ENCODE data around the gene ZNF823. TPM values are rescaled to one million over a fixed set of nuclear protein-coding genes. Genes with fewer than 3 reads are reported as not detected.

The ZNF823 gene
- total RNA-seq, 1 donor from 2014 or later = 3.3 TPM

GRCh38 chr19:11693505-11694499 is 44.9 kb downstream of the ZNF823 start:
- DNase-seq = no peak
- intact Hi-C loops (cut with micrococcal nuclease) = no loop called here
- Histone ChIP-seq H3K27ac (replicated peaks) (no peak overlapping the region), H3K36me3 (no peaks in the 10 kb centered on the region), H3K4me1 (peaks cover 21% of the 10 kb centered on the region), H3K9me3 (replicated peaks) (no peaks in the 10 kb centered on the region), H3K4me3 (peak overlapping the region; percentile 79), H3K27me3 (ENCODE audit: low read depth) (no peaks in the 10 kb centered on the region)
- no peak for TF ChIP-seq CTCF (IDR thresholded peaks at IDR 0.05; ENCODE audit: borderline replicate concordance)

- H3K4me1 ChIP-seq = peaks cover 21% of the 10 kb centered on the region
- H3K27ac ChIP-seq (replicated peaks) = no peak overlapping the region
- no peak for DNase-seq
- no peak for TF ChIP-seq CTCF (IDR thresholded peaks at IDR 0.05; ENCODE audit: borderline replicate concordance)
- H3K9me3 ChIP-seq (replicated peaks) = no peaks in the 10 kb centered on the region
- intact Hi-C loops (cut with micrococcal nuclease) = no loop called here
- no peak overlapping the region for H3K4me3 ChIP-seq
- H3K36me3 ChIP-seq = no peaks in the 10 kb centered on the region
- H3K27me3 ChIP-seq (ENCODE audit: low read depth) = no peaks in the 10 kb centered on the region
Measured at GRCh38 chr19:11692127-11692790, 46.5 kb downstream of the ZNF823 start.

- Histone ChIP-seq H3K4me1 (no peaks in the 10 kb centered on the region), H3K27me3 (ENCODE audit: low read depth) (no peaks in the 10 kb centered on the region), H3K36me3 (peaks cover 35% of the 10 kb centered on the region), H3K27ac (replicated peaks) (no peak overlapping the region), H3K4me3 (no peak overlapping the region), H3K9me3 (replicated peaks) (peaks cover 51% of the 10 kb centered on the region)
- intact Hi-C loops (cut with micrococcal nuclease) = no loop called here
- no peak for DNase-seq
- no peak for TF ChIP-seq CTCF (IDR thresholded peaks at IDR 0.05; ENCODE audit: borderline replicate concordance)
Measured at GRCh38 chr19:11685676-11686650, 52.8 kb downstream of the ZNF823 start.

- peaks cover 60% of the 10 kb centered on the region for H3K9me3 ChIP-seq (replicated peaks)
Measured at GRCh38 chr19:11684987-11685675, 53.6 kb downstream of the ZNF823 start.

More at GRCh38 chr19:11684987-11685675, 53.6 kb downstream of the ZNF823 start:
- H3K4me3 ChIP-seq = no peak overlapping the region
- DNase-seq = no peak
- H3K36me3 ChIP-seq = peaks cover 43% of the 10 kb centered on the region
- H3K4me1 ChIP-seq = no peaks in the 10 kb centered on the region
- intact Hi-C loops (cut with micrococcal nuclease) = no loop called here
- no peaks in the 10 kb centered on the region for H3K27me3 ChIP-seq (ENCODE audit: low read depth)
- TF ChIP-seq CTCF (IDR thresholded peaks at IDR 0.05; ENCODE audit: borderline replicate concordance) = no peak
- H3K27ac ChIP-seq (replicated peaks) = no peak overlapping the region

Data from left ventricle myocardium inferior (tissue), 1 donor.